HepG2 (cell line): ENCODE results near the gene LRR1. TPM values are rescaled to one million over a fixed set of nuclear protein-coding genes. Genes with fewer than 3 reads are reported as not detected.

Experiments
- KDM6A ChIP-seq: IDR thresholded peaks from 2 replicates; pipeline ENCODE4 v1.6.1; 2016; ENCODE audit warnings: low read depth
- MEIS2 ChIP-seq: sonication (generic); formaldehyde crosslinking; IDR thresholded peaks from 2 replicates; pipeline ENCODE4 v1.9.0; 2021; ENCODE audit warnings: mild to moderate bottlenecking, missing genetic modification reagents
- NAIF1 ChIP-seq: sonication (generic); formaldehyde crosslinking; IDR thresholded peaks from 2 replicates; pipeline ENCODE4 v1.5.0; 2020; ENCODE audit warnings: mild to moderate bottlenecking, missing genetic modification reagents, borderline replicate concordance
- NFAT5 ChIP-seq: sonication (generic); formaldehyde crosslinking; IDR thresholded peaks from 2 replicates; pipeline ENCODE4 v1.4.0; 2020; ENCODE audit warnings: missing genetic modification reagents
- SP140L ChIP-seq: sonication (generic); formaldehyde crosslinking; IDR thresholded peaks from 2 replicates; pipeline ENCODE4 v1.4.0; 2020; ENCODE audit warnings: missing genetic modification reagents, borderline replicate concordance
- ZIK1 ChIP-seq: sonication (generic); formaldehyde crosslinking; IDR thresholded peaks from 2 replicates; pipeline ENCODE4 v1.5.0; 2020; ENCODE audit warnings: mild to moderate bottlenecking, low read depth, missing genetic modification reagents, borderline replicate concordance
- ZNF264 ChIP-seq: sonication (generic); formaldehyde crosslinking; IDR thresholded peaks from 2 replicates; pipeline ENCODE4 v1.4.0; 2020; ENCODE audit warnings: missing genetic modification reagents
- ZNF274 ChIP-seq: sonication (generic); formaldehyde crosslinking; IDR thresholded peaks from 2 replicates; pipeline ENCODE4 v1.5.1; 2020; ENCODE audit warnings: mild to moderate bottlenecking, missing genetic modification reagents
- ZNF276 ChIP-seq: sonication (generic); formaldehyde crosslinking; IDR thresholded peaks from 2 replicates; pipeline ENCODE4 v1.4.0; 2020; ENCODE audit warnings: mild to moderate bottlenecking, low read depth, missing genetic modification reagents
- ZNF407 ChIP-seq: sonication (generic); formaldehyde crosslinking; IDR thresholded peaks from one replicate; pipeline ENCODE4 v1.5.1; 2020; ENCODE audit warnings: mild to moderate bottlenecking, missing genetic modification reagents; ENCODE audit errors: not compliant biosample characterization
- polyA plus RNA-seq, 8 experiments: library from polyadenylated mRNA; depleted of rRNA in 3 of 8; stranded (reverse) in 7 of 8; unstranded in 1 of 8; fragments of >200 nt; fragmentation: Illumina TruSeq in 4 of 8; extraction: Trizol in 4 of 8; gene quantifications; 2 replicates each; pipeline versions ENCODE4 v1.2.1 to v1.2.3, GENCODE V29; 2011 to 2016; ENCODE audit warnings: low read depth in 4 of 8, missing spikeins in 1 of 8, mixed read lengths in 1 of 8; ENCODE audit not compliant: insufficient read depth in 1 of 8
- total RNA-seq, 5 experiments: library from RNA; depleted of rRNA; stranded (reverse); fragments of >200 nt; fragmentation: Illumina TruSeq; extraction: Trizol; gene quantifications; 2 replicates each; pipeline ENCODE4 v1.2.3, GENCODE V29; 2016; ENCODE audit warnings: low read depth in 1 of 5

Gene LRR1
- total and polyA plus RNA-seq, 2 of the 13 experiments (the other 11 are each of a cell fraction or from before 2014, with no cell fraction given), result 7.0 to 36.2 TPM

- TF ChIP-seq ZNF407 (CRISPR knock-in tag) (peak; percentile 96), ZNF274 (peak; percentile 74), ZNF264 (CRISPR knock-in tag) (peak; percentile 71; the same call in 1 of the 2 replicates), NAIF1 (CRISPR knock-in tag) (peak; percentile 87; the same call in 1 of the 2 replicates), KDM6A (CRISPR knock-in tag) (no peak), SP140L (CRISPR knock-in tag) (no peak), ZNF276 (CRISPR knock-in tag) (no peak), MEIS2 (peak; percentile 84), NFAT5 (CRISPR knock-in tag) (peak; percentile 89), ZIK1 (peak; percentile 76; the same call in 1 of the 2 replicates)
Measured at GRCh38 chr14:49598485-49599300, at the start of gene LRR1 (continued).
